G401.6 (cell line): ENCODE data around the gene OR2M2.

Source experiments
- FAIRE-seq: peaks from 2 replicates; lab custom pipeline; 2012; peaks lifted over from hg19 to GRCh38; lab: Jason Lieb, UNC

OR2M2 gene, protein sequence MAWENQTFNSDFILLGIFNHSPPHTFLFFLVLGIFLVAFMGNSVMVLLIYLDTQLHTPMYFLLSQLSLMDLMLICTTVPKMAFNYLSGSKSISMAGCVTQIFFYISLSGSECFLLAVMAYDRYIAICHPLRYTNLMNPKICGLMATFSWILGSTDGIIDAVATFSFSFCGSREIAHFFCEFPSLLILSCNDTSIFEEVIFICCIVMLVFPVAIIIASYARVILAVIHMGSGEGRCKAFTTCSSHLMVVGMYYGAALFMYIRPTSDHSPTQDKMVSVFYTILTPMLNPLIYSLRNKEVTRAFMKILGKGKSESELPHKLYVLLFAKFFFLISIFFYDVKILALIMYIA

DNA sequence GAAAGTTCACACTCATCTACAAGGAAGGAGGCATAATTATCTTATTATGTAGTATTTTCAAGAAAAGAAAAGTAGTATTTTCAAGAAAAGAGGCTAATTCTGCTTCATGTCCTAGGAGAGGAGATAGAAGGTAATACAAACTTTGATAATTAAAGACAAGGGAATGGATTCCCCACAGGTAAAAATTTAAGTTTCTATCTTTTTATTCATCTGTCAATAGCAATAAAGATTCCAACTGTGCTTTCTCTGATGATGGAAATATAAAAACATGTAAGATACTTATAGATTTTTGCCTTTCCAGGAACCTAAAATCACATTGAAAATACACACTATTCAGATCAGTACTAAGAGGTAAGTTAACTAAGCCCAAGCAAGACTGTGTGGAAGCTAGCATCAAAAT lies at the start of gene OR2M2:
Gene OR2M2, plus strand, starts transcription at position 301 of the 400 bp plus-strand sequence. CDS start 5,165 bp downstream, outside the sequence.
- no peak for FAIRE-seq

DNA sequence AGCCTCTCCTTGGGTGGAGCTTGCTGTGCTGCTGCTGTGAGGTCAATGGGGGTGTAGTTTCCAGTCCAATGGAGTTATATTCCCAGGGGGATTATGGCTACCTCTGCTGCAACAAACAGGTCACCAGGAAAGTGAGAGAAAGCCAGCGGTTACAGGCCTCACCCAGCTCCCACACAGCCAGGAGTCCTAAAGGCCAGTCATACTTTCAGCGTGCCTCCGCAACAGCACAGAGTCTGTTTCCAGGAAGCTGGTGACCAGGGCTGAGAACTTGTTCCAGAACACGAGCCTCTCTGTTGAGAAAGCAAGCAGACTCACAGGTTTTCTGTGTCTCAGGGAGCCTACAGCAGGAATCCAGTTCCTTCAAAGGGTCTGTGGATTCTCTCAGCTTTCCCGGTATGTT lies 47.0 kb upstream of the OR2M2 start:
- FAIRE-seq, result no peak

DNA sequence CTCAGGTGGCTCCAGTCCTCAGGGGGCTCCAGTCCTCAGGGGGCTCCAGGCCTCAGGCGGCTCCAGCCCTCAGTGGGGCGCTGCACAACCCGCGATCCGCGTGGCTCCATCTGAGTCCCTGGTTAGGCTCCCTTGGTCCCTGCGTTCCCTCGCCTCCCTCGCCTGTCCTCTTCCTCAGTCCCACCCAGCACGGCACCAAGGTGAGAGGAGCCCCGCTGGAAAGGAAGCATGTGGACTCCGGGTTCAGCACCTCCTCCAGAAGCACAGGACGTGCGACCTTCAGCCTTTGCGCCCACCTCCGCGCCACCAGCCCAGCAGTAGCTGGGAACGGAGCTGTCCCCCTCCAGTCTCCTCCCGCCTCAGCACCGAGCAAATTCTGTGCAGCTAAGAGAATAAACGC lies 37.8 kb upstream of the OR2M2 start:
- FAIRE-seq, result no peak

DNA sequence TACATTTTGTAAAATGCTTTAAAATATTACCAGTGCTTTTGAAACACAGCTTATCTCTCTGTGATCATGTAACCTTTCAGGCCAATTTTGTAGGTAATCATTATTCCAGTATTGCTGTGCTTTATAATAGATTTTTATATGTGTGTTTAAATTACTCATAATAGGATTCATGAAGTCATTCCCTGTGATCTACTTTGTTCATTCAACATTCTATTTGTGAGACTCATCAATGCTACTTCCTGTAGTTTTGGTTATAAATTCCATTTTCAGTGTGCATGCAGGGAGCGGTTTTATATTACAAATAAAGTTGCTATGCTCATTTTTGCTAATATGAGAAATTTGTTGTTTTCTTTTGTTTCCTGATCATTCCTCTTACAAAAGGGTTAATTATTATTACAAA lies 33.8 kb upstream of the OR2M2 start:
- FAIRE-seq, result no peak

DNA sequence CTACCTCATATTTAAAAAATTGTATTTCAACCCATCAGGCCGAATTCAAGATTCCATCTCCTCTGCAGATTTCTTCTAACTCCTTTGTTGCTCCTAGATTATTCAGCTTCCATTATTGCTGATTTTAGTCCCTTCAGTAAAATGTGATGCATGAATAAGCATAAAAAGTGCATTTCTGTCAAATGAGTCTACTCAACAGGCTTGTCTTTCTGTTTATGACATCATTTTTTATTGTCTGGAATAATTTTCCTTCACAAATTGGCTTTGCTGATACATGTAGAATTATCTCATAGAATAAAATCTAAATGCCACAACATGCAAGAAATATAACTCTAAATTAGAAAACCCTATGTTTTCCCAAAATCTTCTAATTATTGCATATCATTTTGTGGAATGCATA lies 31.3 kb upstream of the OR2M2 start:
- FAIRE-seq, result no peak

DNA sequence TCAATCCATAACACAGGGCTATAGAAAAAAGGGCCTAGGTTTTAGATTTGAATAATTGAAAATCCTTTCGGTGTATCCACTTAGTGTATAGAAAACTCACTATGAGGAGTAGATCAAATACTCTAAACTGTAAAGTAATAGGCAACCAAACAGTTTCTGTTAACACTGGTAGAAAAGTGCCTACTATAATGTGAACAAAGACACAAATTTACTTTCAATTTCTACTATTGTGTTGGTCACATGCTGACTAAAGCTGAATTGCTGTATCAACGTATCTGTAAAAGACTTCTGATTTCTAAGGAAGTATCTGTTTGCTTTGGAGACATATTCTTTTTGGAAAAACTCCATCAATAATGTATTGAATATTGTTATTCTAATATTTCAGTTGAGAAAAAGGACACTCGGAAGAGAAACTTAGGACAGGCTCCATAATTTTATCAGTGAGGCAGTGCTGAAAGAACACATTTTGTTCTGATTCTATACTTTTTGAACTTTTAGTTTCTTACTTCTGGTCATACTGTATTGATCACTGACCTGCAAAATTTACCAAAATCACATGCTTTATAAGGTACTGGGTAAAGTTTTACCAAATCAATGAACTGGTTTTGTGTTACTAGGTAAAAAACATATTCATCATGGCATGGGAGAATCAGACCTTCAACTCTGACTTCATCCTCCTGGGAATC lies 30.0 kb upstream of the OR2M2 start, which contains the start of gene OR2M5:
Gene OR2M5, plus strand, starts transcription at position 636 of the 686 bp plus-strand sequence. Its CDS starts 0 bp downstream, at position 636.
- FAIRE-seq, result no peak

DNA sequence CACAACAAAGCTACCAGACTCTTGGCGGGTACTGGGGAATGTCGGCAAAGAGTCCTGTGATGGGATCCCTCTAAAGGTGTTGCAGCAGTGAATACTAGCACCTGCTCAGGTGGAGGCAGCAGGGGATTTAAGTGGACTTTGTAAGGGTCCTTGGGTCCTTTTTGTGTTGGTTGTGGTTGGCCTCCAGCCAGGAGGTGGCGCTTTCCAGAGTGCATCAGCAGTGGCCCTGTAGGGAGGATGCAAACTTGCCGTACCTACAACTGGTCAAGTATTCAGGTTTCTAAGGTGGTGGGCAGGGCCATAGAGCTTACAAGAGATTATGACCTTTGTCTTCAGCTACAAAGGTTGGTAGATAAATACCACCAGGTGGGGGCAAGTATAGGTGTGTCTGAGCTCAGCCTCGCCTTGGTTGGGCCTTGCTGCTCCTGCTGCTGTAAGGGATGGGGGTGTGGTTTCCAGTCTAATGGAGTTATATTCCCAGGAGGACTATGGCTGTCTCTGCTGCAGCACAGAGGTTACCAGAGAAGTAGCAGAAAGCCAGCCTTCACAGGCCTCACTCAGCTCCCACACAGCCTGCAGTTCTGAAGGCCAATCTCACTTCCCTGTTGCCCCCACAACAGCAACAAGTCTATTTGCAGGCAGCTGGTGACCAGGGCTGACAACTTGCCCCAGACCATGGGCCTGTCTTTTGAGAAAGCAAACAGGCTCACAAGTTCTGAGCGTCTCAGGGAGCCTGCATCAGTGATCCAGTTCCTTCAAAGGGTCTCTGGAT lies 22.4 kb upstream of the OR2M2 start:
- no peak for FAIRE-seq

DNA sequence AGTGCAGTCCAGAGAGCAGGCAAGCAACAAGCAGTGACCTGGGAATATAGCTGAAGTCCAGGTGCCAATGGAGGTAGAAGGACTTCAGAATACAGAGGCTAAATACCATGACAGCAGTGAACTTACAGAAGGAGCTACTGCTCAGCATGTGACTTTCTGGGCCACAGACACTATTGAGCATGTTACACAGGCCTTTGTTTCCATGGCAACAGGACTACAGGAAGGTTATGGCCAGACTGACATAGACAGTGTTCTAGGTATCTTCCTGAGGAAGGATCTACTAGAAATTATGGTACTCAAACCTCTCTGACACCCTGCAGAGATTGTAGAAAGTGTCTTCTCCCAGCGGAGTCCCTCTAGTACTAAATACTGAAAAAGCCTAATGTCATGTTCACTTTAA lies 18.7 kb upstream of the OR2M2 start:
- no peak for FAIRE-seq

DNA sequence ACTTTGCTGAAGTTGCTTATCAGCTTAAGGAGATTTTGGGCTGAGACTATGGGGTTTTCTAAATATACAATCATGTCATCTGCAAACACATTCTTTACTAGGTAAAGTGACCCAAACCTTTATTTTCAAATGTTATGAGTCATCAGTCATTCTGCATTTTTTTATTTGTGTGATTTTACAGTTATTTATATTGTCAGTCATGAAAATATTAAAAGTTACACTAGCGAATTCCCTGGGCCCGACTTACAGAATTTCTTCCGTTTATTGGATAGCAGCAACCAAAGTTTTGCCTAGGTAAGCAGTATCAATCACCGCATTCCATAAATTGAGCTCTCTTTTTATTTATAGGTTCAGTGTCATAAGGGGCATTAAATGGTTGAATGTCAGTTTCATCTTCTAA lies 15.9 kb upstream of the OR2M2 start:
- FAIRE-seq, result no peak

DNA sequence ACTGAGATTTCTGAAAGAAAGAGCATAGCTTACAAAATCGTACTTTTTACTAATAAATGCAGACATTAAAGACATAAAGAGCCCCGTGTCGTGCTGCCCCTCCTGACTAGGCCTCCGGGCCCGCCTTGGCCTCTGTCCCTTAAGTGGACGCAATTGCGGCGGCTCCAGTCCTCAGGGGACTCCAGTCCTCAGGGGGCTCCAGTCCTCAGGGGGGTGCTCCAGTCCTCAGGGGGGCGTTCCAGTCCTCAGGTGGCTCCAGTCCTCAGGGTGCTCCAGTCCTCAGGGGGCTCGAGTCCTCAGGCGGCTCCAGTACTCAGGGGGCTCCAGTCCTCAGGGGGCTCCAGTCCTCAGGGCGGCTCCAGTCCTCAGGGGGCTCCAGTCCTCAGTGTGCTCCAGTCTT lies 10.6 kb upstream of the OR2M2 start:
- FAIRE-seq, result no peak

DNA sequence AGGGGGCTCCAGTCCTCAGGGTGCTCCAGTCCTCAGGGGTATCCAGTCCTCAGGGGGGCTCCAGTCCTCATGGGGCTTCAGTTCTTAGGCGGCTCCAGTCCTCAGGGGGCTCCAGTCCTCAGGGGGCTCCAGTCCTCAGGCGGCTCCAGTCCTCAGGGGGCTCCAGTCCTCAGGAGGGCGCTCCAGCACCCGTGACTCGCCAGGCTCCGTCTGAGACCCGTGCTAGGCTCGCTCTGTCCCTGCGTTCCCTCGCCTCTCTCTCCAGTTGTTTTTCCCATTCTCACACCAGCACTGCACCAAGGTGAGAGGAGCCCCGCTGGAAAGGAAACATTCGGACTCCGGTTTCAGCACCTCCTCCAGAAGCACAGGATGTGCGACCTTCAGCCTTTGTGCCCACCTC lies 9.4 kb upstream of the OR2M2 start:
- no peak for FAIRE-seq

DNA sequence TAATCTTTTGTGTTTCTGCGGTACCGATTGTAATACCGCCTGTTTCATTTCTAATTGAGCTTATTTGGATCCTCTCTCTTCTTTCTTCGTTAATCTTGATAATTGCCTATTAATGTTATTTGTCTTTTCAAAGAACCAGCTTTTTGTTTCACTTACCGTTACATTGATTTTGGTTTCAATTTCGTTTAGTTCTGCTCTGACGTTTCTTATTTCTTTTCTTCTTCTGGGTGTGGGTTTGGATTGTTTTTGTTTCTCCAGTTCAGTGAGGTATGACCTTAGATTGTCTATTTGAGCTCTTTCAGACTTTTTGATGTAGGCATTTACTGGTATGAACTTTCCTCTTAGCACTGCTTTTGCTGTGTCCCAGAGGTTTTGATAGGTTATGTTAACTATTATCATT lies 9.4 kb downstream of the OR2M2 start:
- FAIRE-seq, result no peak

DNA sequence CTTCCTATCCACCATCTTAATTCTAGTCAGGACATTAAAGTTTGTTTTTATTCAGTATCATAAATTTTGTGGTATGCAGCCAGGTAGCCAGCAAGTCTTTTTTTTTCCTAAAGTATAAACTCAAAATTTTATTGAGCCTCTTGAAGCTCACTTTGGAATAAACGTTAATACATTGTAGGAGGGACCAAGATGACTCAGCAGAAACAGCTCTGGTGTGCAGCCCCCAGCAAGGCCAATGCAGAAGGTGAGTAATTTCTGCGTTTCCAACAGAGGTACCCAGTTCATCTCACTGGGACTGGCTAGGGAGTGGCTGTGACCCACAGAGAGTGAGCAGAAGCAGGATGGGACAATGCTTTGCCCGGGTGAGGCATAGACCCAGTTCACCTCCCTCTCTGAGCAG lies 12.7 kb downstream of the OR2M2 start:
- FAIRE-seq, result no peak

DNA sequence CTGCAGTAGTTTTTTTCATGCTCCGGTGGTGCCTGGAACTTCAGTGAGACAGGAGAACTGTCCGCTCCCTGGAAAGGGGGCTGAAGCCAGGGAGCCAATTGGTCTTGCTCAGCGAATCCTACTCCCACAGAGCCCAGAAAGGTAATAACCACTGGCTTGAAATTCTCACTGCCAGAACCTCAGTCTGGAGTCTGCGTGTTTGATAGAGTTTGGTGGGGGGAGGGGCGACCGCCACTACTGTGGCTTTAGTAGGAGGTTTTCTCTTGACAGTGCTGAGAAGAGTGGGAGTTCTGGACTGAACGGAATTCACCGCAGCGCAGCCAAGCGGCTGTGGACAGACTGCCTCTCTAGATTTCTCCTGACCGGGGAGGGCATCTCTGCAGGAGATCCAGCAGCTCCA lies 14.4 kb downstream of the OR2M2 start:
- FAIRE-seq, result no peak

DNA sequence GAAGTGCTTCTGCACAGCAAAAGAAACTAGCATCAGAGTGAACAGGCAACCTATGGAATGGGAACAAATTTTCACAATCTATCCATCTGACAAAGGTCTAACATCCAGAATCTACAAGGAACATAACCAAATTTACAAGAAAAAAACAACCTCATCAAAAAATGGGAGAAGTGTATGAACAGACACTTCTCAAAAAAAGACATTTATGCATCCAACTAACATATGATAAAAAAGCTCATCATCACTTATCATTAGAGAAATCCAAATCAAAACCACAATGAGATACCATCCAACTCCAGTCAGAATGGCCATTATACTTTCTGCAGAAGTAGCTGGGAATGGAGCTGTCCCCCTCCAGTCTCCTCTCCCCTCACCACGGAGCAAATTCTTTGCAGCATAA lies 19.5 kb downstream of the OR2M2 start:
- no peak for FAIRE-seq

DNA sequence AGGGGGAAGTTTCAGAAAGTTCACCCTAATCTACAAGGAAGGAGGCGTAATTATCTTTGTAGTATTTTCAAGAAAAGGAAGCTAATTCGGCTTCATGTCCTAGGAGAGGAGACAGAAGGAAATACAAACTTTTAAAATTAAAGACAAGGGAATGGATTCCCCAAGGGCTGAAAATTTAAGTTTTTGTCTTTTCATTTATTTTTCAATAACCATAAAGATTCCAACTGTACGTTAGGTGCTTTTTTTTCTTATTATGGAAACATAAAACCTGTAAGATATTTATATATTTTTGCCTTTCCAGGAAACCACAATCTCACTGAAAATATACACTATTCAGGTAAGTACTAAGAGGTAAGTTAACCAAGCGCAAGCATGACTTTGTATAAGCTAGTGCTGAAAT lies 22.3 kb downstream of the OR2M2 start, which contains the start of gene OR2M3:
Gene OR2M3, plus strand, starts transcription at position 301 of the 400 bp plus-strand sequence. CDS start 5,803 bp downstream, outside the sequence.
- no peak for FAIRE-seq

DNA sequence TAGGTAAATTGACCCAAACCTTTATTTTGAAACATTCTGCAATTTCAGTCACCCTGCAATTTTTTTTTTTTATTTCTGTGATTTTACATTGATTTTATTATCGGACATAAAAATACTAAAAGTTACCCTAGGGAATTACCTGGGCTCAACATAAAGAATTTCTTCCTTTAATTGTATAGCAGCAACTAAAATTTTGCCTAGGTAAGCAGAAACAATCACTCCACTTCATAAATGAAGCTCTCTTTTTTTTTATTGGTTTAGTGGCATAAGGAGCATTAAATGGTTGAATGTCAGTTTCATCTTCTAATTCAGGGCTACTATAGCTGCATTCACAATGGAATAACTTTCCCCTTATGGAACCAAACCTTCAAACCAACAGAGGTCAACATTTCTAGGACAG lies 41.3 kb downstream of the OR2M2 start:
- no peak for FAIRE-seq

DNA sequence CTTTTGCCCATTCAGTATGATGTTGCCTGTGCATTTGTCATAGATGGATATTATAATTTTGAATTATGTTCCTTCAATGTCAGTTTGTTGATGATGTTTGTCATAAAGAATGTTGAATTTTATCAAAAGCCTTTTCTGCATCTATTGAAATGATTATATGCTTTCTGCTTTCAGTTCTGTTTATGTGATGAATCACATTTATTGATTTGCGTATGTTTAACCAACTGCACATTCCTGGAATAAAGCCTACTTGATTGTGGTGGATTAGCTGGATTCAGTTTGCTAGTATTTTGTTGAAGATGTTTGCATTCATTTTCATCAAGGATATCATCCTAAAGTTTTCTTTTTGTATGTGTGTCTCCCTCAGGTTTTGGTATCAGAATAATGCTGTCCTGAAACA lies 50.9 kb downstream of the OR2M2 start:
- FAIRE-seq, result no peak

DNA sequence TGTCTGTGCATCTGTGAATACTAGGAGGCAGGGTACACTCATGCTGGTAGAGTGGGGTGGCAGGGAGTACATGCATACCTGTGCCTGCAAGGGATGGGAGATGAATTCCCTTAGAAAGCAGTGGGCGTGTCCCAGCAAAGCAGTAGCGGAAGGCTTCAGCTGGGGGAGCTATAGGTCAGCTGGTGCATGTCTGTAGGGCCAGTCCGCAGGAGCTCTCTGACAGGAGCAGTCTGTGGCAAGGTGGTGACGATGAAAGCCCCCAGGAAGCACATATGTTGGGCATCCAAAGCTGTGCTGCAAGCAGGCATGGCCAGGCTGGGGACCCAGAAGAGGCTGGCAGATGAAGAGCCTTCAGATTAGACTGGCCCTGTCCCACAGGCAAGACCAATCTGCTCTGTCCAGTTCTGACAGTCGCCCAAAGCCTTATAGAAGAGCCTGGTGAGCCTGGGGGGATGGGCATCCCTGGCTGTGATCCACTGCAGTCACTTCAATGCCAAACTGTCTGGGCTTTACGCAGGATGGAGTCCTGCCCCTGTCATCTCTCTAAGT lies 54.8 kb downstream of the OR2M2 start:
- no peak for FAIRE-seq
